Neural cell (in vitro differentiated cells): Measurements from ENCODE around the gene SENP8. TPM values are rescaled to one million over a fixed set of nuclear protein-coding genes. Genes with fewer than 3 reads are reported as not detected.

Source experiments
- H2AFZ ChIP-seq: fragments of 200-600, 300-800 bp; sonication (generic), shearing (Covaris generic); 2 replicates; pipeline ENCODE4 v1.6.0; 2014; ENCODE audit warnings: low read depth, mild to moderate bottlenecking, antibody characterized with exemption, low read length, moderate library complexity
- H3F3A ChIP-seq: fragments of 200-600 bp; shearing (Covaris generic); 2 replicates; pipeline ENCODE4 v1.6.1; 2016; ENCODE audit warnings: mild to moderate bottlenecking, moderate library complexity, mixed read lengths, antibody characterized with exemption, low read length; ENCODE audit not compliant: insufficient read depth, poor library complexity, severe bottlenecking
- H3K27ac ChIP-seq: fragments of 200-600, 300-800 bp; sonication (generic), shearing (Covaris generic); 2 replicates; pipeline ENCODE4 v1.5.1; 2014; ENCODE audit warnings: mild to moderate bottlenecking, low read length, moderate library complexity
- H3K27me3 ChIP-seq: fragments of 300-800, 200-600 bp; sonication (generic), shearing (Covaris generic); 2 replicates; pipeline ENCODE4 v1.6.0; 2014; ENCODE audit warnings: mild to moderate bottlenecking, low read depth, low read length, moderate library complexity; ENCODE audit not compliant: insufficient read depth
- H3K36me3 ChIP-seq: fragments of 300-800, 200-600 bp; sonication (generic), shearing (Covaris generic); 2 replicates; pipeline ENCODE4 v1.5.1; 2014; ENCODE audit warnings: mild to moderate bottlenecking, antibody characterized with exemption, low read length, moderate library complexity; ENCODE audit not compliant: insufficient read depth
- H3K4me2 ChIP-seq: fragments of 300-800, 200-600 bp; sonication (generic), shearing (Covaris generic); 2 replicates; pipeline ENCODE4 v1.6.0; 2014; ENCODE audit warnings: mild to moderate bottlenecking, low read length
- H3K4me3 ChIP-seq: fragments of 300-800, 200-600 bp; sonication (generic), shearing (Covaris generic); 2 replicates; pipeline ENCODE4 v1.5.1; 2014; ENCODE audit warnings: mild to moderate bottlenecking, low read length, moderate library complexity
- H3K79me2 ChIP-seq: fragments of 200-600 bp; shearing (Covaris generic); replicated peaks from 2 replicates; pipeline ENCODE4 v1.6.0; 2014; ENCODE audit warnings: mild to moderate bottlenecking, low read length, moderate library complexity; ENCODE audit not compliant: insufficient read depth
- H3K9ac ChIP-seq: fragments of 300-800, 200-600 bp; sonication (generic), shearing (Covaris generic); 2 replicates; pipeline ENCODE4 v1.6.1; 2016; ENCODE audit warnings: mild to moderate bottlenecking, low read length, mixed read lengths
- H3K9me2 ChIP-seq: fragments of 200-600 bp; shearing (Covaris generic); 2 replicates; pipeline ENCODE4 v1.6.1; 2016; ENCODE audit warnings: mild to moderate bottlenecking, low read length, mixed read lengths; ENCODE audit not compliant: insufficient read depth
- H3K9me3 ChIP-seq: fragments of 200-600, 300-800 bp; sonication (generic), shearing (Covaris generic); 2 replicates; pipeline ENCODE4 v1.6.1; 2016; ENCODE audit warnings: mild to moderate bottlenecking, mixed run types, low read length, moderate library complexity, mixed read lengths
- H4K20me1 ChIP-seq: fragments of 200-600 bp; shearing (Covaris generic); 2 replicates; pipeline ENCODE4 v1.6.1; 2016; ENCODE audit warnings: mild to moderate bottlenecking, mixed run types; ENCODE audit not compliant: insufficient read depth
- CTCF ChIP-seq: fragments of 450-650 bp; IDR thresholded peaks from 2 replicates; pipeline ENCODE4 v1.5.1; 2014; ENCODE audit warnings: antibody characterized with exemption, mild to moderate bottlenecking, moderate library complexity; ENCODE audit not compliant: poor library complexity, severe bottlenecking
- EP300 ChIP-seq: fragments of 450-650 bp; conservative IDR thresholded peaks from 2 replicates; pipeline ENCODE4 v1.6.1; 2014; ENCODE audit warnings: antibody characterized with exemption, mild to moderate bottlenecking, moderate library complexity; ENCODE audit not compliant: poor library complexity, severe bottlenecking
- EZH2 ChIP-seq: fragments of 200-600, 300-800 bp; shearing (Covaris generic), sonication (generic); IDR thresholded peaks from 2 replicates; pipeline ENCODE4 v1.6.1; 2014; ENCODE audit warnings: antibody characterized with exemption, low read length, borderline replicate concordance, mild to moderate bottlenecking; ENCODE audit not compliant: insufficient read depth, poor library complexity, severe bottlenecking
- MXI1 ChIP-seq: fragments of 450-650 bp; conservative IDR thresholded peaks from 2 replicates; pipeline ENCODE4 v1.6.1; 2014; ENCODE audit warnings: antibody characterized with exemption, mild to moderate bottlenecking; ENCODE audit not compliant: poor library complexity, severe bottlenecking
- POLR2AphosphoS5 ChIP-seq: IDR thresholded peaks from 2 replicates; pipeline ENCODE4 v1.6.1; 2012
- RAD21 ChIP-seq: fragments of 450-650 bp; conservative IDR thresholded peaks from 2 replicates; pipeline ENCODE4 v1.6.1; 2014; ENCODE audit warnings: antibody characterized with exemption, mild to moderate bottlenecking, moderate library complexity
- SMC3 ChIP-seq: fragments of 450-650 bp; conservative IDR thresholded peaks from 2 replicates; pipeline ENCODE4 v1.6.1; 2014; ENCODE audit warnings: antibody characterized with exemption, mild to moderate bottlenecking, moderate library complexity; ENCODE audit not compliant: poor library complexity
- TAF1 ChIP-seq: IDR thresholded peaks from 2 replicates; pipeline ENCODE4 v1.6.1; 2012; ENCODE audit warnings: low read depth
- polyA plus RNA-seq: library from polyadenylated mRNA; depleted of rRNA; stranded (reverse); fragments of >200 nt; gene quantifications from 2 replicates; pipeline ENCODE4 v1.2.3, GENCODE V29; 2014
- TF ChIP-seq, protein P1 (sequence below): IDR thresholded peaks from 2 replicates; pipeline ENCODE4 v1.6.1; 2012; ENCODE audit warnings: borderline replicate concordance

Gene SENP8
- polyA plus RNA-seq, 1 donor from 2014 or later, result 3.2 TPM

DNA sequence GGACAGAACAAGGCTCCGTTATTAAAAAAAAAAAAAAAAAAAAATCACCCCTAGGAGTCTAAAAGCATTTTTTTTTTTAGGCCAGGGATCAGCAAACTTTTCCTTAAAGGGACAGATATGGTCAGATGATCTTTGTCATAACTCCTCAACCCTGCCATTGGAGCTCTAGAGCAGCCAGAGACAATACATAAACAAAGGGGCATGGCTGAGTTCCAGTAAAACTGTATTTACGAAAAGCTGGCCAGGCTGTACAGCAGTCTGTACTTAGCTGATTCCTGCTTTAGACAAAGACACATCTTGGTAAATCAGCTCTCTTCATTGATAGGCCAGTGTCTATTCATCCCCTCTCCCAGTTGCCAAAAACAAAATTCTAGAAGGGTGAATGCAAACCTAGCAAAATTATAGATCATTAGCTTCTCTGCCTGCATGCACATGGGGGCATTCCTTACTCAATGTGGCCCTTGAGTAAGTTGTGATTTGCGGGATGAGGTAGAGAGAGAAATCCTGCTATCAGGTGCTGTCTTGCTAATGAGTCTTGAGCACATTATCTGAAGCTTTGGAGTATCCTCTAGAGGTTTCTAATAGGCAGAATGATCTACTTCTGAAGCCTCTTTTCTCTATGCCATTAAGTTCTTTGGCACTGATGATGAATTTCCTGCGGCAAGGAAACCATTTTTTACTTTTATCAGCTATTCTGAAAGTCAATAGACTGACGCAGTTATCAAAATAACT is 35.2 kb downstream of the SENP8 start:
- Histone ChIP-seq H3K27ac (peak overlapping the region; percentile 61), H3F3A (no peaks in the 10 kb centered on the region), H3K27me3 (no peaks in the 10 kb centered on the region), H4K20me1 (no peaks in the 10 kb centered on the region), H3K9ac (no peak overlapping the region), H3K4me2 (peak overlapping the region; percentile 10), H3K4me3 (no peak overlapping the region), H3K79me2 (no peaks in the 10 kb centered on the region), H3K36me3 (no peaks in the 10 kb centered on the region), H3K9me2 (no peaks in the 10 kb centered on the region), H3K9me3 (no peaks in the 10 kb centered on the region), H2AFZ (no peak overlapping the region)
- no peak for TF ChIP-seq EP300
- TF ChIP-seq SMC3, result no peak
- TF ChIP-seq CTCF, result no peak

GRCh38 chr15:72154316-72154715 is 36.1 kb downstream of the SENP8 start:
- Histone ChIP-seq H2AFZ (no peak overlapping the region), H4K20me1 (no peaks in the 10 kb centered on the region), H3K4me3 (no peak overlapping the region), H3K4me2 (no peak overlapping the region), H3K27me3 (no peaks in the 10 kb centered on the region), H3K9me3 (no peaks in the 10 kb centered on the region), H3K9ac (no peak overlapping the region), H3F3A (no peaks in the 10 kb centered on the region), H3K9me2 (no peaks in the 10 kb centered on the region), H3K36me3 (no peaks in the 10 kb centered on the region), H3K27ac (peak overlapping the region; percentile 16), H3K79me2 (no peaks in the 10 kb centered on the region)
- no peak for TF ChIP-seq EP300
- no peak for TF ChIP-seq MXI1
- TF ChIP-seq RAD21, result no peak
- TF ChIP-seq TAF1, result no peak
- no peak for TF ChIP-seq CTCF
- TF ChIP-seq POLR2AphosphoS5, result no peak
- TF ChIP-seq, protein P1, sequence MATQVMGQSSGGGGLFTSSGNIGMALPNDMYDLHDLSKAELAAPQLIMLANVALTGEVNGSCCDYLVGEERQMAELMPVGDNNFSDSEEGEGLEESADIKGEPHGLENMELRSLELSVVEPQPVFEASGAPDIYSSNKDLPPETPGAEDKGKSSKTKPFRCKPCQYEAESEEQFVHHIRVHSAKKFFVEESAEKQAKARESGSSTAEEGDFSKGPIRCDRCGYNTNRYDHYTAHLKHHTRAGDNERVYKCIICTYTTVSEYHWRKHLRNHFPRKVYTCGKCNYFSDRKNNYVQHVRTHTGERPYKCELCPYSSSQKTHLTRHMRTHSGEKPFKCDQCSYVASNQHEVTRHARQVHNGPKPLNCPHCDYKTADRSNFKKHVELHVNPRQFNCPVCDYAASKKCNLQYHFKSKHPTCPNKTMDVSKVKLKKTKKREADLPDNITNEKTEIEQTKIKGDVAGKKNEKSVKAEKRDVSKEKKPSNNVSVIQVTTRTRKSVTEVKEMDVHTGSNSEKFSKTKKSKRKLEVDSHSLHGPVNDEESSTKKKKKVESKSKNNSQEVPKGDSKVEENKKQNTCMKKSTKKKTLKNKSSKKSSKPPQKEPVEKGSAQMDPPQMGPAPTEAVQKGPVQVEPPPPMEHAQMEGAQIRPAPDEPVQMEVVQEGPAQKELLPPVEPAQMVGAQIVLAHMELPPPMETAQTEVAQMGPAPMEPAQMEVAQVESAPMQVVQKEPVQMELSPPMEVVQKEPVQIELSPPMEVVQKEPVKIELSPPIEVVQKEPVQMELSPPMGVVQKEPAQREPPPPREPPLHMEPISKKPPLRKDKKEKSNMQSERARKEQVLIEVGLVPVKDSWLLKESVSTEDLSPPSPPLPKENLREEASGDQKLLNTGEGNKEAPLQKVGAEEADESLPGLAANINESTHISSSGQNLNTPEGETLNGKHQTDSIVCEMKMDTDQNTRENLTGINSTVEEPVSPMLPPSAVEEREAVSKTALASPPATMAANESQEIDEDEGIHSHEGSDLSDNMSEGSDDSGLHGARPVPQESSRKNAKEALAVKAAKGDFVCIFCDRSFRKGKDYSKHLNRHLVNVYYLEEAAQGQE, result no peak
- TF ChIP-seq EZH2, result no peak
- TF ChIP-seq SMC3, result no peak
